Astrocyte (in vitro differentiated cells and primary cell): ENCODE data around the gene PAM16. TPM values are rescaled to one million over a fixed set of nuclear protein-coding genes. Genes with fewer than 3 reads are reported as not detected.
A peak's percentile ranks its signal among the peaks of the same experiment; 100 is the strongest.

Source experiments
- DNase-seq: peaks from one replicate; pipeline ENCODE4 v3.0.0-alpha.2; 2010; ENCODE audit warnings: low read depth
- FAIRE-seq: peaks from 2 replicates; lab custom pipeline; 2011; peaks lifted over from hg19 to GRCh38; lab: Jason Lieb, UNC
- H2AFZ ChIP-seq: 2 replicates; pipeline ENCODE4 v1.6.0; 2012; ENCODE audit warnings: low read depth, low read length, inconsistent platforms
- H3K27ac ChIP-seq: 2 replicates; pipeline ENCODE4 v1.5.1; 2011; ENCODE audit warnings: low read depth, low read length, inconsistent platforms
- H3K27me3 ChIP-seq: 2 replicates; pipeline ENCODE4 v1.6.0; 2011; ENCODE audit warnings: low read length, inconsistent platforms; ENCODE audit not compliant: insufficient read depth
- H3K36me3 ChIP-seq: 2 replicates; pipeline ENCODE4 v1.5.1; 2011; ENCODE audit warnings: low read length, inconsistent platforms; ENCODE audit not compliant: insufficient read depth
- H3K4me1 ChIP-seq: 2 replicates; pipeline ENCODE4 v1.5.1; 2011; ENCODE audit warnings: low read length, inconsistent platforms; ENCODE audit not compliant: insufficient read depth
- H3K4me2 ChIP-seq: 2 replicates; pipeline ENCODE4 v1.6.0; 2012; ENCODE audit warnings: low read length, inconsistent platforms
- H3K4me3 ChIP-seq: 2 replicates; pipeline ENCODE4 v1.5.1; 2011; ENCODE audit warnings: low read depth, mild to moderate bottlenecking, low read length, inconsistent platforms; ENCODE audit not compliant: insufficient read depth
- H3K79me2 ChIP-seq: 2 replicates; pipeline ENCODE4 v1.6.0; 2012; ENCODE audit warnings: mild to moderate bottlenecking, low read length, inconsistent platforms; ENCODE audit not compliant: insufficient read depth
- H3K9ac ChIP-seq: 2 replicates; pipeline ENCODE4 v1.6.0; 2012; ENCODE audit warnings: mild to moderate bottlenecking, low read length, inconsistent platforms
- H3K9me3 ChIP-seq: 2 replicates; pipeline ENCODE4 v1.5.1; 2012; ENCODE audit warnings: low read depth, mild to moderate bottlenecking, low read length, inconsistent platforms; ENCODE audit not compliant: insufficient read depth
- H4K20me1 ChIP-seq: 2 replicates; pipeline ENCODE4 v1.6.0; 2012; ENCODE audit warnings: low read length, inconsistent platforms; ENCODE audit not compliant: insufficient read depth
- H3K27ac Mint-ChIP-seq: one replicate; pipeline ENCODE4 v1.8.0; 2021; ENCODE audit warnings: mild to moderate bottlenecking, mixed read lengths; ENCODE audit not compliant: unreplicated experiment
- H3K27me3 Mint-ChIP-seq: one replicate; pipeline ENCODE4 v1.8.0; 2021; ENCODE audit warnings: low read depth, mixed read lengths; ENCODE audit not compliant: unreplicated experiment
- H3K36me3 Mint-ChIP-seq: one replicate; pipeline ENCODE4 v1.8.0; 2021; ENCODE audit warnings: low read depth, mixed read lengths; ENCODE audit not compliant: unreplicated experiment
- H3K4me1 Mint-ChIP-seq: one replicate; pipeline ENCODE4 v1.8.0; 2021; ENCODE audit warnings: low read depth, mixed read lengths; ENCODE audit not compliant: unreplicated experiment
- H3K4me3 Mint-ChIP-seq: one replicate; pipeline ENCODE4 v1.8.0; 2021; ENCODE audit warnings: mild to moderate bottlenecking, moderate library complexity, mixed read lengths; ENCODE audit not compliant: unreplicated experiment
- H3K9me3 Mint-ChIP-seq: one replicate; pipeline ENCODE4 v1.8.0; 2021; ENCODE audit warnings: mild to moderate bottlenecking, mixed read lengths; ENCODE audit not compliant: unreplicated experiment
- CTCF ChIP-seq: IDR thresholded peaks from 2 replicates; pipeline ENCODE4 v1.5.1; 2011; ENCODE audit warnings: low read depth, mild to moderate bottlenecking, inconsistent platforms, low read length, moderate library complexity; ENCODE audit not compliant: insufficient read depth
- EZH2 ChIP-seq: IDR thresholded peaks from 2 replicates; pipeline ENCODE4 v1.6.1; 2012; ENCODE audit warnings: mild to moderate bottlenecking, low read length, inconsistent platforms; ENCODE audit not compliant: insufficient read depth
- total RNA-seq: library from RNA; stranded (reverse); gene quantifications from 2 replicates; pipeline ENCODE4 v1.2.1, GENCODE V29; 2021

Gene PAM16
- total RNA-seq, 1 donor from 2014 or later, result 51.9 TPM

GRCh38 chr16:4386951-4387565, 35.9 kb upstream of the PAM16 start:
- H3K4me1 ChIP-seq, result peaks cover 58% of the 10 kb centered on the region
- H3K4me1 Mint-ChIP-seq, result peaks cover 14% of the 10 kb centered on the region

GRCh38 chr16:4386451-4386805, 35.3 kb upstream of the PAM16 start:
- no peak for FAIRE-seq
- H2AFZ ChIP-seq, result no peak overlapping the region

More at GRCh38 chr16:4386951-4387565, 35.9 kb upstream of the PAM16 start:
- Histone ChIP-seq H3K4me3 (no peak overlapping the region), H3K27me3 (no peaks in the 10 kb centered on the region), H3K9me3 (no peaks in the 10 kb centered on the region), H3K4me2 (peak overlapping the region; percentile 26), H3K36me3 (no peaks in the 10 kb centered on the region), H3K27ac (no peak overlapping the region), H3K9ac (peak overlapping the region; percentile 7), H3K79me2 (peaks cover 10% of the 10 kb centered on the region), H2AFZ (no peak overlapping the region), H4K20me1 (peaks cover 26% of the 10 kb centered on the region)
- peaks cover 6% of the 10 kb centered on the region for H3K36me3 Mint-ChIP-seq
- DNase-seq (no peak), FAIRE-seq (no peak)
- no peak overlapping the region for H3K4me3 Mint-ChIP-seq
- H3K27me3 Mint-ChIP-seq, result no peaks in the 10 kb centered on the region
- no peak for TF ChIP-seq EZH2
- H3K27ac Mint-ChIP-seq, result peak overlapping the region; percentile 47
- H3K9me3 Mint-ChIP-seq, result no peaks in the 10 kb centered on the region

DNA sequence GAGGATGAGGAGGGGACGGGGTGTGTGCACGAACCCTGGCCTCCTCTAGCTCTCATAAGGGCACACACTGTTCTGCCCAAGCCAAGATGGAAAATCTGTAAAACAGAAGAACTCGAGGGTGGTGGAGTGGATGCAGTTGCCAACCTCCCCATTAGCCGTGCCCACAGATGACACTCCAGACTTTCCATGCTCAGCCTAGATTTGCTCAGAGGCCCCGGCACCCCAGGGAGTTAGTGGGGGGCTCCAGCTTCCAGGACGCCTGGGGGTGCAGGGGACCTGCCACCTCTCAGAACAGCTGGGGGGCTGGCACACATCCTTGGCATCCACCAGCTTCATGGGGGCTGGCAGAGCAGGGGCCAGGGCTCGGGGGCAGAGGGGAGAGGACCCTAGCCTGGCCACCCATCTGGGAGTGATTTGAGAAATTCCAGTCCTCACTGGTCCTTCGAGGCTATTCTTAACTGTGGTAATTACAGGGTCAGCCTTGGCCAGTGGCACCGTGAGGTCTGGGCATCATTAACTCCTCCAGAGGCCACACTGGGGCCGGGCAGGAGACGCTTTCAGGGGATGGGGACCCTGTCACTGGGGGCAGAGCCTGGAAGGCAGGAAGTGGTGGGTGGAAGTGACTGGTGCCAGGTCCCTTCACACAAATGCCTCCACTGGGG, 34.8 kb upstream of the PAM16 start:
- H3K27me3 ChIP-seq, result no peaks in the 10 kb centered on the region
- no peak overlapping the region for H3K9ac ChIP-seq
- peak overlapping the region; percentile 26 for H3K4me2 ChIP-seq
- Mint-ChIP-seq H3K9me3 (no peaks in the 10 kb centered on the region), H3K36me3 (peaks cover 6% of the 10 kb centered on the region), H3K4me1 (peaks cover 14% of the 10 kb centered on the region), H3K27me3 (no peaks in the 10 kb centered on the region), H3K27ac (no peak overlapping the region), H3K4me3 (no peak overlapping the region)
- peaks cover 51% of the 10 kb centered on the region for H3K4me1 ChIP-seq
- no peak for DNase-seq
- FAIRE-seq, result no peak
- H4K20me1 ChIP-seq, result peaks cover 35% of the 10 kb centered on the region
- H3K27ac ChIP-seq, result no peak overlapping the region
- TF ChIP-seq CTCF (no peak), EZH2 (no peak)
- H3K4me3 ChIP-seq, result no peak overlapping the region
- H3K36me3 ChIP-seq, result no peaks in the 10 kb centered on the region
- no peak overlapping the region for H2AFZ ChIP-seq
- peaks cover 11% of the 10 kb centered on the region for H3K79me2 ChIP-seq
- H3K9me3 ChIP-seq, result no peaks in the 10 kb centered on the region

More at GRCh38 chr16:4386451-4386805, 35.3 kb upstream of the PAM16 start:
- Mint-ChIP-seq H3K27me3 (no peaks in the 10 kb centered on the region), H3K9me3 (no peaks in the 10 kb centered on the region), H3K4me3 (no peak overlapping the region), H3K27ac (no peak overlapping the region), H3K36me3 (peaks cover 6% of the 10 kb centered on the region), H3K4me1 (peaks cover 14% of the 10 kb centered on the region)
- H3K79me2 ChIP-seq, result peaks cover 10% of the 10 kb centered on the region
- H3K4me3 ChIP-seq, result no peak overlapping the region
- H3K9ac ChIP-seq, result peak overlapping the region; percentile 7
- no peaks in the 10 kb centered on the region for H3K27me3 ChIP-seq
- peaks cover 31% of the 10 kb centered on the region for H4K20me1 ChIP-seq
- peak overlapping the region; percentile 26 for H3K4me2 ChIP-seq
- no peak for DNase-seq
- no peaks in the 10 kb centered on the region for H3K9me3 ChIP-seq
- H3K4me1 ChIP-seq, result peaks cover 52% of the 10 kb centered on the region
- TF ChIP-seq CTCF, result no peak
- TF ChIP-seq EZH2, result no peak
- no peaks in the 10 kb centered on the region for H3K36me3 ChIP-seq
- no peak overlapping the region for H3K27ac ChIP-seq
